Stimulated activated CD8-positive, alpha-beta memory T cell treated with anti-CD3 and anti-CD28 coated beads, Interleukin-12 subunit alpha, Interleukin-12 subunit beta, amount 100 ng/mL, for 4 hours (primary cell): ENCODE results near the gene EIF3D.
"Not testable (repeated sequence)": the region's sequence is repeated elsewhere in the genome, so short reads cannot be mapped to it uniquely, and the experiment has no call there.

Source experiments
- DNase-seq: peaks from one replicate; pipeline ENCODE4 v3.0.0-alpha.2; 2020; ENCODE audit warnings: low read depth

The EIF3D gene

GRCh38 chr22:36550701-36551495 is 21.9 kb upstream of the EIF3D start:
- DNase-seq = no peak

GRCh38 chr22:36549033-36549432 is 20.1 kb upstream of the EIF3D start:
- no peak for DNase-seq

- DNase-seq = no peak
These were observed 19.6 kb upstream of the EIF3D start for GRCh38 chr22:36548606-36549005.

GRCh38 chr22:36546932-36547331 is 18.0 kb upstream of the EIF3D start:
- DNase-seq = no peak

- no peak for DNase-seq
These were observed 17.3 kb upstream of the EIF3D start for GRCh38 chr22:36546092-36546804.

GRCh38 chr22:36544107-36544620 is 15.2 kb upstream of the EIF3D start:
- DNase-seq = no peak

GRCh38 chr22:36541831-36542411 is 13.0 kb upstream of the EIF3D start:
- DNase-seq = no peak

GRCh38 chr22:36540867-36541642 is 12.1 kb upstream of the EIF3D start:
- no peak for DNase-seq

GRCh38 chr22:36538529-36538928 is 9.6 kb upstream of the EIF3D start:
- DNase-seq = no peak

GRCh38 chr22:36536717-36537116 is 7.8 kb upstream of the EIF3D start:
- no peak for DNase-seq

GRCh38 chr22:36533320-36533719 is 4.4 kb upstream of the EIF3D start:
- DNase-seq = not testable (repeated sequence)

- no peak for DNase-seq
These were observed 3.5 kb upstream of the EIF3D start for GRCh38 chr22:36532466-36532865.

GRCh38 chr22:36528341-36528740 is 625 bp downstream of the EIF3D start:
- no peak for DNase-seq

GRCh38 chr22:36522662-36523061 is 6.3 kb downstream of the EIF3D start:
- DNase-seq = no peak

- no peak for DNase-seq
These were observed 8.5 kb downstream of the EIF3D start for GRCh38 chr22:36520423-36520822.

GRCh38 chr22:36519906-36520305 is 9.1 kb downstream of the EIF3D start:
- not testable (repeated sequence) for DNase-seq

- no peak for DNase-seq
These were observed 14.2 kb downstream of the EIF3D start for GRCh38 chr22:36514766-36515165.

- DNase-seq = no peak
These were observed 16.0 kb downstream of the EIF3D start for GRCh38 chr22:36512991-36513390.

GRCh38 chr22:36512333-36512732 is 16.6 kb downstream of the EIF3D start:
- no peak for DNase-seq

GRCh38 chr22:36510966-36511881 is 17.7 kb downstream of the EIF3D start:
- peak; percentile 10 for DNase-seq

- DNase-seq = no peak
These were observed 18.6 kb downstream of the EIF3D start for GRCh38 chr22:36510384-36510783.
